Sigmoid colon (tissue), 4 donors: ENCODE results near the gene SCRN1.

Experiments
- CTCF ChIP-seq, 4 experiments: fragments of 450-650 bp in 3 of 4; fragments of 200-600 bp in 1 of 4; IDR thresholded peaks; one replicate each; pipeline ENCODE4 v1.5.1; 2016 to 2019; ENCODE audit warnings: antibody characterized with exemption in 4 of 4, mild to moderate bottlenecking in 3 of 4, moderate library complexity in 2 of 4
- EP300 ChIP-seq, 4 donors: sonication (generic); formaldehyde crosslinking; IDR thresholded peaks; one replicate each; pipeline ENCODE4 v1.6.1; 2017; ENCODE audit warnings: antibody characterized with exemption in 4 of 4

GRCh38 chr7:29924006-29924405 lies 65.6 kb downstream of the SCRN1 start:
- TF ChIP-seq EP300 (IDR thresholded peaks at IDR 0.05) (no peak), CTCF (IDR thresholded peaks at IDR 0.05) (no peak)
